ENCODE results near the gene DNAJC15.

Gene DNAJC15

GRCh38 chr13:43129066-43129465, 105.7 kb downstream of the DNAJC15 start:
- no peak overlapping the region for H3K4me2 ChIP-seq (ENCODE audit: insufficient read depth, low read length, poor library complexity, severe bottlenecking)
- no peak overlapping the region for H2BK12ac ChIP-seq (ENCODE audit: low read length)
- peaks cover 18 to 19% of the 10 kb centered on the region in 2 donors for H3K4me1 ChIP-seq (ENCODE audit: control insufficient read depth in 2 of 2, insufficient read depth in 1 of 2, low read depth in 1 of 2, low read length in 2 of 2)
- H3K27ac ChIP-seq (replicated peaks; ENCODE audit: low read length) = no peak overlapping the region
- H3K9ac ChIP-seq (ENCODE audit: low read depth, low read length, poor library complexity) = no peak overlapping the region
- H3K36me3 ChIP-seq (replicated peaks in 1 of 2; ENCODE audit: control insufficient read depth in 2 of 2, insufficient read depth in 2 of 2, low read length in 2 of 2) = no peaks in the 10 kb centered on the region
- peaks cover 0 to 1% of the 10 kb centered on the region in 2 donors for H3K9me3 ChIP-seq (replicated peaks in 1 of 2; ENCODE audit: control insufficient read depth in 2 of 2, insufficient read depth in 1 of 2, low read depth in 1 of 2, low read length in 2 of 2)
- no peaks in the 10 kb centered on the region for H3K27me3 ChIP-seq (ENCODE audit: control insufficient read depth in 3 of 3, insufficient read depth in 3 of 3, low read depth in 1 of 3, low read length in 3 of 3)
- WGBS, 2 donors (ENCODE audit: extremely low coverage in 2 of 2, insufficient read length in 2 of 2, insufficient replicate concordance in 1 of 2) = no CpG with 5 or more reads among the region's 8 CpGs
- no peak overlapping the region for H2BK120ac ChIP-seq (ENCODE audit: low read depth, low read length)
- H2BK5ac ChIP-seq (ENCODE audit: low read length) = no peak overlapping the region
- no peak for DNase-seq (ENCODE audit: low spot score)
- no peak overlapping the region for H3K18ac ChIP-seq (ENCODE audit: low read length)
- no peak overlapping the region for H3K4me3 ChIP-seq (ENCODE audit: low read length in 2 of 2)
- H2AK5ac ChIP-seq (ENCODE audit: low read depth, low read length) = no peak overlapping the region
- H3K4ac ChIP-seq (ENCODE audit: low read length) = no peak overlapping the region
- no peak overlapping the region for H3K14ac ChIP-seq (ENCODE audit: low read length)
- no peaks in the 10 kb centered on the region for H3K79me1 ChIP-seq (ENCODE audit: low read depth, low read length)
- no peak overlapping the region for H2AFZ ChIP-seq (ENCODE audit: low read length)
- no peak overlapping the region for H2BK15ac ChIP-seq (ENCODE audit: low read length)
- H4K8ac ChIP-seq (ENCODE audit: low read depth, low read length) = no peak overlapping the region
- no peak overlapping the region for H3K23ac ChIP-seq (ENCODE audit: low read depth, low read length, poor library complexity)
- no peak overlapping the region for H4K91ac ChIP-seq (ENCODE audit: low read depth, low read length, poor library complexity)

- no peaks in the 10 kb centered on the region for H3K36me3 ChIP-seq (replicated peaks in 1 of 2; ENCODE audit: control insufficient read depth in 2 of 2, insufficient read depth in 2 of 2, low read length in 2 of 2)
- H3K4ac ChIP-seq (ENCODE audit: low read length) = no peak overlapping the region
- no peak overlapping the region for H2AFZ ChIP-seq (ENCODE audit: low read length)
- H3K4me3 ChIP-seq (ENCODE audit: low read length in 2 of 2) = no peak overlapping the region
- no peak overlapping the region for H2BK15ac ChIP-seq (ENCODE audit: low read length)
- H3K27me3 ChIP-seq (ENCODE audit: control insufficient read depth in 3 of 3, insufficient read depth in 3 of 3, low read depth in 1 of 3, low read length in 3 of 3) = no peaks in the 10 kb centered on the region
- no peak overlapping the region for H2BK120ac ChIP-seq (ENCODE audit: low read depth, low read length)
- no peaks in the 10 kb centered on the region for H3K79me1 ChIP-seq (ENCODE audit: low read depth, low read length)
- H4K91ac ChIP-seq (ENCODE audit: low read depth, low read length, poor library complexity) = no peak overlapping the region
- H3K27ac ChIP-seq (replicated peaks; ENCODE audit: low read length) = no peak overlapping the region
- no peak overlapping the region for H2BK12ac ChIP-seq (ENCODE audit: low read length)
- no peak overlapping the region for H3K18ac ChIP-seq (ENCODE audit: low read length)
- H3K9ac ChIP-seq (ENCODE audit: low read depth, low read length, poor library complexity) = no peak overlapping the region
- no peak overlapping the region for H3K23ac ChIP-seq (ENCODE audit: low read depth, low read length, poor library complexity)
- H2BK5ac ChIP-seq (ENCODE audit: low read length) = no peak overlapping the region
- H3K14ac ChIP-seq (ENCODE audit: low read length) = no peak overlapping the region
- no peak overlapping the region for H4K8ac ChIP-seq (ENCODE audit: low read depth, low read length)
- no peaks in the 10 kb centered on the region for H3K9me3 ChIP-seq (replicated peaks in 1 of 2; ENCODE audit: control insufficient read depth in 2 of 2, insufficient read depth in 1 of 2, low read depth in 1 of 2, low read length in 2 of 2)
- H3K4me2 ChIP-seq (ENCODE audit: insufficient read depth, low read length, poor library complexity, severe bottlenecking) = no peak overlapping the region
- no peak overlapping the region for H2AK5ac ChIP-seq (ENCODE audit: low read depth, low read length)
- peaks cover 18 to 19% of the 10 kb centered on the region in 2 donors for H3K4me1 ChIP-seq (ENCODE audit: control insufficient read depth in 2 of 2, insufficient read depth in 1 of 2, low read depth in 1 of 2, low read length in 2 of 2)
- DNase-seq (ENCODE audit: low spot score) = no peak
- WGBS, 2 donors (ENCODE audit: extremely low coverage in 2 of 2, insufficient read length in 2 of 2, insufficient replicate concordance in 1 of 2) = no CpG with 5 or more reads among the region's 3 CpGs
These were observed 106.2 kb downstream of the DNAJC15 start for GRCh38 chr13:43129511-43130110.

- Histone ChIP-seq H2BK12ac (ENCODE audit: low read length) (peak overlapping the region; percentile 24), H2BK120ac (ENCODE audit: low read depth, low read length) (no peak overlapping the region), H3K79me1 (ENCODE audit: low read depth, low read length) (no peaks in the 10 kb centered on the region), H3K4ac (ENCODE audit: low read length) (no peak overlapping the region), H3K27me3 (ENCODE audit: control insufficient read depth in 3 of 3, insufficient read depth in 3 of 3, low read depth in 1 of 3, low read length in 3 of 3) (no peaks in the 10 kb centered on the region), H3K9ac (ENCODE audit: low read depth, low read length, poor library complexity) (no peak overlapping the region), H2BK5ac (ENCODE audit: low read length) (no peak overlapping the region), H3K36me3 (replicated peaks in 1 of 2; ENCODE audit: control insufficient read depth in 2 of 2, insufficient read depth in 2 of 2, low read length in 2 of 2) (no peaks in the 10 kb centered on the region), H3K4me3 (ENCODE audit: low read length in 2 of 2) (no peak overlapping the region), H3K14ac (ENCODE audit: low read length) (no peak overlapping the region), H3K27ac (replicated peaks; ENCODE audit: low read length) (no peak overlapping the region), H3K4me2 (ENCODE audit: insufficient read depth, low read length, poor library complexity, severe bottlenecking) (no peak overlapping the region), H3K23ac (ENCODE audit: low read depth, low read length, poor library complexity) (no peak overlapping the region), H2AK5ac (ENCODE audit: low read depth, low read length) (no peak overlapping the region), H3K9me3 (replicated peaks in 1 of 2; ENCODE audit: control insufficient read depth in 2 of 2, insufficient read depth in 1 of 2, low read depth in 1 of 2, low read length in 2 of 2) (no peaks in the 10 kb centered on the region), H3K18ac (ENCODE audit: low read length) (peak overlapping the region; percentile 1), H2AFZ (ENCODE audit: low read length) (no peak overlapping the region), H4K8ac (ENCODE audit: low read depth, low read length) (no peak overlapping the region), H4K91ac (ENCODE audit: low read depth, low read length, poor library complexity) (no peak overlapping the region), H2BK15ac (ENCODE audit: low read length) (no peak overlapping the region), H3K4me1 (ENCODE audit: control insufficient read depth in 2 of 2, insufficient read depth in 1 of 2, low read depth in 1 of 2, low read length in 2 of 2) (peaks cover 14% of the 10 kb centered on the region in 2 donors)
- peak; percentile 42 for DNase-seq (ENCODE audit: low spot score)
- no CpG with 5 or more reads among the region's 4 CpGs for WGBS, 2 donors (ENCODE audit: extremely low coverage in 2 of 2, insufficient read length in 2 of 2, insufficient replicate concordance in 1 of 2)
These were observed 108.9 kb downstream of the DNAJC15 start for GRCh38 chr13:43132257-43132656.

- Histone ChIP-seq H3K27me3 (ENCODE audit: control insufficient read depth in 3 of 3, insufficient read depth in 3 of 3, low read depth in 1 of 3, low read length in 3 of 3) (no peaks in the 10 kb centered on the region), H3K4ac (ENCODE audit: low read length) (no peak overlapping the region), H4K91ac (ENCODE audit: low read depth, low read length, poor library complexity) (no peak overlapping the region), H2BK15ac (ENCODE audit: low read length) (peak overlapping the region; percentile 83), H3K79me1 (ENCODE audit: low read depth, low read length) (no peaks in the 10 kb centered on the region), H2BK120ac (ENCODE audit: low read depth, low read length) (no peak overlapping the region), H3K27ac (replicated peaks; ENCODE audit: low read length) (peak overlapping the region; percentile 25), H3K4me3 (ENCODE audit: low read length in 2 of 2) (no peak overlapping the region), H3K9ac (ENCODE audit: low read depth, low read length, poor library complexity) (no peak overlapping the region), H3K36me3 (replicated peaks in 1 of 2; ENCODE audit: control insufficient read depth in 2 of 2, insufficient read depth in 2 of 2, low read length in 2 of 2) (no peaks in the 10 kb centered on the region), H3K4me2 (ENCODE audit: insufficient read depth, low read length, poor library complexity, severe bottlenecking) (no peak overlapping the region), H3K18ac (ENCODE audit: low read length) (peak overlapping the region; percentile 20), H3K9me3 (replicated peaks in 1 of 2; ENCODE audit: control insufficient read depth in 2 of 2, insufficient read depth in 1 of 2, low read depth in 1 of 2, low read length in 2 of 2) (no peaks in the 10 kb centered on the region), H2BK5ac (ENCODE audit: low read length) (no peak overlapping the region), H2BK12ac (ENCODE audit: low read length) (no peak overlapping the region), H2AK5ac (ENCODE audit: low read depth, low read length) (peak overlapping the region; percentile 56), H4K8ac (ENCODE audit: low read depth, low read length) (no peak overlapping the region), H3K23ac (ENCODE audit: low read depth, low read length, poor library complexity) (no peak overlapping the region), H2AFZ (ENCODE audit: low read length) (no peak overlapping the region), H3K14ac (ENCODE audit: low read length) (no peak overlapping the region), H3K4me1 (ENCODE audit: control insufficient read depth in 2 of 2, insufficient read depth in 1 of 2, low read depth in 1 of 2, low read length in 2 of 2) (peaks cover 11 to 12% of the 10 kb centered on the region in 2 donors)
- no peak for DNase-seq (ENCODE audit: low spot score)
- no CpG with 5 or more reads among the region's 5 CpGs for WGBS, 2 donors (ENCODE audit: extremely low coverage in 2 of 2, insufficient read length in 2 of 2, insufficient replicate concordance in 1 of 2)
These were observed 109.5 kb downstream of the DNAJC15 start for GRCh38 chr13:43132911-43133310.

Data from neuronal stem cell (in vitro differentiated cells).